Activated CD8-positive, alpha-beta T cell treated with anti-CD3 and anti-CD28 coated beads, Interleukin-2, amount 10 ng/mL, durations not matched to agents 7 days and 5 days (primary cell): Measurements from ENCODE around the gene TFAP2C. TPM values are rescaled to one million over a fixed set of nuclear protein-coding genes. Genes with fewer than 3 reads are reported as not detected.

ENCODE experiments used
- ATAC-seq: fragments of 150-1000 bp; cut with Tn5 transposase; one replicate; pipeline ENCODE4 v1.10.0; 2021; ENCODE audit warnings: moderate library complexity
- CTCF ChIA-PET: fragments of 350-600 bp; sonication (Branson Sonifier 250); formaldehyde crosslinking; loops from one replicate; lab custom pipeline; 2021; ENCODE audit warnings: antibody characterized with exemption; lab: Charles Lee
- POLR2A ChIA-PET: fragments of 350-600 bp; sonication (Branson Sonifier 250); formaldehyde crosslinking; loops from one replicate; lab custom pipeline; 2021; ENCODE audit warnings: antibody characterized with exemption; lab: Charles Lee
- DNase-seq: peaks from one replicate; pipeline ENCODE4 v3.0.0-alpha.2; 2020
- H3K27ac Mint-ChIP-seq: one replicate; pipeline ENCODE4 v1.8.0; 2021; ENCODE audit warnings: mild to moderate bottlenecking, mixed read lengths
- H3K27me3 Mint-ChIP-seq: one replicate; pipeline ENCODE4 v1.8.0; 2021; ENCODE audit warnings: low read depth, mixed read lengths
- H3K36me3 Mint-ChIP-seq: one replicate; pipeline ENCODE4 v1.8.0; 2021; ENCODE audit warnings: low read depth, mixed read lengths
- H3K4me1 Mint-ChIP-seq: one replicate; pipeline ENCODE4 v1.8.0; 2021; ENCODE audit warnings: low read depth, mixed read lengths
- H3K4me3 Mint-ChIP-seq: one replicate; pipeline ENCODE4 v1.8.0; 2021; ENCODE audit warnings: mild to moderate bottlenecking, mixed read lengths
- H3K9me3 Mint-ChIP-seq: one replicate; pipeline ENCODE4 v1.8.0; 2022; ENCODE audit warnings: mixed read lengths; ENCODE audit not compliant: insufficient read depth
- total RNA-seq, 2 experiments: library from RNA; stranded (reverse); gene quantifications; one replicate each; pipeline ENCODE4 v1.2.3, GENCODE V29; 2021

Gene TFAP2C
- total RNA-seq, 2 experiments from 2014 or later = not detected

GRCh38 chr20:56664796-56665195 is 35.7 kb downstream of the TFAP2C start:
- ChIA-PET CTCF (no interaction called here), POLR2A (no interaction called here)
- Mint-ChIP-seq H3K27ac (no peak overlapping the region), H3K36me3 (no peaks in the 10 kb centered on the region), H3K4me3 (no peak overlapping the region), H3K9me3 (no peaks in the 10 kb centered on the region), H3K4me1 (no peaks in the 10 kb centered on the region), H3K27me3 (no peaks in the 10 kb centered on the region)
- ATAC-seq (no peak), DNase-seq (no peak)

- no peak for DNase-seq
- no peaks in the 10 kb centered on the region for H3K9me3 Mint-ChIP-seq
- no peak for ATAC-seq
- H3K27me3 Mint-ChIP-seq = no peaks in the 10 kb centered on the region
- no peaks in the 10 kb centered on the region for H3K4me1 Mint-ChIP-seq
- CTCF ChIA-PET = no interaction called here
- no peaks in the 10 kb centered on the region for H3K36me3 Mint-ChIP-seq
- H3K4me3 Mint-ChIP-seq = no peak overlapping the region
- POLR2A ChIA-PET = no interaction called here
- H3K27ac Mint-ChIP-seq = no peak overlapping the region
Observed at GRCh38 chr20:56665806-56666205, 36.7 kb downstream of the TFAP2C start.

GRCh38 chr20:56673450-56673849 is 44.3 kb downstream of the TFAP2C start:
- Mint-ChIP-seq H3K4me3 (no peak overlapping the region), H3K36me3 (no peaks in the 10 kb centered on the region), H3K27ac (no peak overlapping the region), H3K9me3 (no peaks in the 10 kb centered on the region), H3K27me3 (no peaks in the 10 kb centered on the region), H3K4me1 (no peaks in the 10 kb centered on the region)
- ChIA-PET POLR2A (no interaction called here), CTCF (no interaction called here)
- ATAC-seq (no peak), DNase-seq (no peak)

- Mint-ChIP-seq H3K27ac (no peak overlapping the region), H3K4me1 (no peaks in the 10 kb centered on the region), H3K4me3 (no peak overlapping the region), H3K27me3 (no peaks in the 10 kb centered on the region), H3K9me3 (no peaks in the 10 kb centered on the region), H3K36me3 (no peaks in the 10 kb centered on the region)
- POLR2A ChIA-PET = no interaction called here
- CTCF ChIA-PET = no interaction called here
- DNase-seq (no peak), ATAC-seq (no peak)
Observed at GRCh38 chr20:56676001-56676400, 46.9 kb downstream of the TFAP2C start.

- Mint-ChIP-seq H3K36me3 (no peaks in the 10 kb centered on the region), H3K27ac (no peak overlapping the region), H3K27me3 (no peaks in the 10 kb centered on the region), H3K4me1 (no peaks in the 10 kb centered on the region), H3K4me3 (no peak overlapping the region), H3K9me3 (no peaks in the 10 kb centered on the region)
- ChIA-PET CTCF (no interaction called here), POLR2A (no interaction called here)
- ATAC-seq = no peak
- DNase-seq = no peak
Observed at GRCh38 chr20:56676679-56677078, 47.6 kb downstream of the TFAP2C start.

- Mint-ChIP-seq H3K4me3 (no peak overlapping the region), H3K4me1 (no peaks in the 10 kb centered on the region), H3K9me3 (no peaks in the 10 kb centered on the region), H3K27me3 (peaks cover 2% of the 10 kb centered on the region), H3K36me3 (no peaks in the 10 kb centered on the region), H3K27ac (no peak overlapping the region)
- POLR2A ChIA-PET = no interaction called here
- CTCF ChIA-PET = no interaction called here
- ATAC-seq (no peak), DNase-seq (no peak)
Observed at GRCh38 chr20:56683077-56683865, 54.2 kb downstream of the TFAP2C start.

GRCh38 chr20:56685879-56686278 is 56.8 kb downstream of the TFAP2C start:
- ChIA-PET CTCF (no interaction called here), POLR2A (no interaction called here)
- no peaks in the 10 kb centered on the region for H3K4me1 Mint-ChIP-seq
- no peaks in the 10 kb centered on the region for H3K36me3 Mint-ChIP-seq
- H3K9me3 Mint-ChIP-seq = no peaks in the 10 kb centered on the region
- ATAC-seq (no peak), DNase-seq (no peak)
- H3K27me3 Mint-ChIP-seq = peaks cover 2% of the 10 kb centered on the region
- no peak overlapping the region for H3K4me3 Mint-ChIP-seq
- no peak overlapping the region for H3K27ac Mint-ChIP-seq

GRCh38 chr20:56687061-56687460 is 58.0 kb downstream of the TFAP2C start:
- Mint-ChIP-seq H3K4me1 (no peaks in the 10 kb centered on the region), H3K36me3 (no peaks in the 10 kb centered on the region)
- ATAC-seq = no peak

GRCh38 chr20:56688106-56688505 is 59.0 kb downstream of the TFAP2C start:
- ATAC-seq (no peak), DNase-seq (no peak)
- POLR2A ChIA-PET = no interaction called here
- Mint-ChIP-seq H3K36me3 (no peaks in the 10 kb centered on the region), H3K4me3 (no peak overlapping the region), H3K27ac (no peak overlapping the region), H3K4me1 (no peaks in the 10 kb centered on the region), H3K27me3 (peaks cover 2% of the 10 kb centered on the region), H3K9me3 (no peaks in the 10 kb centered on the region)
- CTCF ChIA-PET = no interaction called here

More at GRCh38 chr20:56687061-56687460, 58.0 kb downstream of the TFAP2C start:
- ChIA-PET CTCF (no interaction called here), POLR2A (no interaction called here)
- no peak for DNase-seq
- Mint-ChIP-seq H3K27me3 (peaks cover 2% of the 10 kb centered on the region), H3K27ac (no peak overlapping the region), H3K4me3 (no peak overlapping the region), H3K9me3 (no peaks in the 10 kb centered on the region)

Other genes starting within 250 kb of the TFAP2C start
- 10 to 100 TPM; 92.7 to 94.2 TPM for gene AURKA, start 237.1 kb upstream of the TFAP2C start, total RNA-seq
- gene CSTF1, start 236.7 kb upstream of the TFAP2C start, total RNA-seq = 10 to 100 TPM; 60.5 to 66.3 TPM
- 10 to 100 TPM; 17.8 to 18.8 TPM for gene CASS4, start 217.0 kb upstream of the TFAP2C start, total RNA-seq
- gene RTF2, start 160.7 kb upstream of the TFAP2C start, total RNA-seq = 100 to 1,000 TPM; 118 to 125 TPM
- 1 to 10 TPM; 1.6 to 2.1 TPM for gene FAM209A, start 104.6 kb upstream of the TFAP2C start, total RNA-seq
- 1 to 10 TPM in 1 of 2 experiments, under 1 TPM in 1; 0.45 to 1.1 TPM for gene FAM209B, start 96.1 kb upstream of the TFAP2C start, total RNA-seq